SK-N-SH (cell line): ENCODE results near the gene SV2B. TPM values are rescaled to one million over a fixed set of nuclear protein-coding genes. Genes with fewer than 3 reads are reported as not detected.

ENCODE experiments used
- CTCF ChIA-PET: fragments of 300-600, 350-600 bp; formaldehyde crosslinking; extraction: SDS; loops from one replicate; lab custom pipeline; 2021; lab: Yijun Ruan, JAX
- POLR2A ChIA-PET: fragments of 350-600 bp; sonication (Branson Sonifier 250); formaldehyde crosslinking; extraction: SDS; loops from one replicate; lab custom pipeline; 2020; ENCODE audit warnings: antibody characterized with exemption, inconsistent platforms; lab: Yijun Ruan, JAX
- DNase-seq: peaks from one replicate; pipeline ENCODE4 v3.0.0; 2012
- H2AFZ ChIP-seq: fragments of 200-600 bp; sonication (generic); 2 replicates; pipeline ENCODE4 v1.8.1; 2016; ENCODE audit warnings: antibody characterized with exemption, mild to moderate bottlenecking, low read depth
- H3F3A ChIP-seq: fragments of 200-600 bp; sonication (generic); replicated peaks from 2 replicates; pipeline ENCODE3; 2016; ENCODE audit warnings: antibody characterized with exemption, mild to moderate bottlenecking; ENCODE audit not compliant: insufficient read depth
- H3K27ac ChIP-seq, 2 experiments: fragments of 200-500 bp in 1 of 2; fragments of 200-600 bp in 1 of 2; sonication (Bioruptor generic) in 1 of 2; sonication (generic), shearing (Covaris generic) in 1 of 2; 2 replicates each; pipeline versions ENCODE4 v1.5.1 to v1.6.1; 2014 to 2016; ENCODE audit warnings: low read depth in 2 of 2, inconsistent platforms in 1 of 2, low read length in 1 of 2, mild to moderate bottlenecking in 1 of 2, mixed read lengths in 1 of 2
- H3K27me3 ChIP-seq: fragments of 200-600 bp; sonication (generic), shearing (Covaris generic); 2 replicates; pipeline ENCODE4 v1.6.1; 2016; ENCODE audit warnings: mixed run types; ENCODE audit not compliant: insufficient read depth
- H3K36me3 ChIP-seq, 2 experiments: fragments of 200-500 bp in 1 of 2; fragments of 200-600 bp in 1 of 2; sonication (Bioruptor generic) in 1 of 2; sonication (generic) in 1 of 2; replicated peaks in 1 of 2; 2 replicates each; pipeline versions ENCODE3 to v1.5.1; 2014 to 2016; ENCODE audit warnings: low read length in 1 of 2, mild to moderate bottlenecking in 1 of 2; ENCODE audit not compliant: insufficient read depth in 2 of 2, control insufficient read depth in 1 of 2
- H3K4me1 ChIP-seq, 2 experiments: fragments of 200-500 bp in 1 of 2; fragments of 200-600 bp in 1 of 2; sonication (Bioruptor generic) in 1 of 2; sonication (generic), shearing (Covaris generic) in 1 of 2; 2 replicates each; pipeline versions ENCODE4 v1.5.1 to v1.6.1; 2014 to 2016; ENCODE audit warnings: low read depth in 1 of 2, low read length in 1 of 2, mixed run types in 1 of 2; ENCODE audit not compliant: insufficient read depth in 2 of 2, control insufficient read depth in 1 of 2
- H3K4me2 ChIP-seq: fragments of 200-600 bp; sonication (generic), shearing (Covaris generic); 2 replicates; pipeline ENCODE4 v1.6.1; 2017; ENCODE audit warnings: mixed run types
- H3K4me3 ChIP-seq, 2 experiments: fragments of 200-500 bp in 1 of 2; fragments of 200-600 bp in 1 of 2; sonication (Bioruptor generic) in 1 of 2; sonication (generic), shearing (Covaris generic) in 1 of 2; 2 replicates each; pipeline versions ENCODE4 v1.5.1 to v1.8.1; 2014 to 2016; ENCODE audit warnings: low read depth in 2 of 2, inconsistent platforms in 1 of 2, low read length in 1 of 2, mild to moderate bottlenecking in 1 of 2, mixed read lengths in 1 of 2, moderate library complexity in 1 of 2
- H3K79me2 ChIP-seq: fragments of 200-600 bp; sonication (generic); 2 replicates; pipeline ENCODE4 v1.8.1; 2017; ENCODE audit warnings: mild to moderate bottlenecking; ENCODE audit not compliant: insufficient read depth
- H3K9ac ChIP-seq: fragments of 200-600 bp; sonication (generic); 2 replicates; pipeline ENCODE4 v1.6.1; 2017; ENCODE audit warnings: mixed run types
- H3K9me2 ChIP-seq: fragments of 200-600 bp; sonication (generic); 2 replicates; pipeline ENCODE4 v1.6.1; 2017; ENCODE audit warnings: mixed run types
- H3K9me3 ChIP-seq: fragments of 200-600 bp; sonication (generic); 2 replicates; pipeline ENCODE4 v1.6.1; 2017; ENCODE audit warnings: mixed run types, mild to moderate bottlenecking, moderate library complexity
- H4K20me1 ChIP-seq: fragments of 200-600 bp; sonication (generic); 2 replicates; pipeline ENCODE4 v1.6.1; 2017; ENCODE audit warnings: mild to moderate bottlenecking, mixed run types; ENCODE audit not compliant: insufficient read depth
- CHD2 ChIP-seq: fragments of 150-350 bp; IDR thresholded peaks from 2 replicates; pipeline ENCODE4 v1.6.1; 2018; ENCODE audit warnings: low read length; ENCODE audit not compliant: partially characterized antibody
- EP300 ChIP-seq, 2 experiments: IDR thresholded peaks; 2 replicates each; pipeline versions ENCODE4 v1.4.0 to v1.6.1; 2012; ENCODE audit warnings: borderline replicate concordance in 1 of 2, low read depth in 1 of 2, low read length in 1 of 2
- EZH2phosphoT487 ChIP-seq: fragments of 200-600 bp; sonication (generic); IDR thresholded peaks from 2 replicates; pipeline ENCODE4 v1.6.1; 2017; ENCODE audit warnings: low read depth, mixed run types, mild to moderate bottlenecking, antibody characterized with exemption, moderate library complexity, borderline replicate concordance
- FOXJ3 ChIP-seq: sonication (generic); formaldehyde crosslinking; IDR thresholded peaks from 2 replicates; pipeline ENCODE4 v1.5.1; 2020; ENCODE audit warnings: mild to moderate bottlenecking, missing genetic modification reagents
- FOXM1 ChIP-seq: IDR thresholded peaks from 2 replicates; pipeline ENCODE4 v1.4.0; 2012; ENCODE audit warnings: low read depth, mild to moderate bottlenecking
- GATA2 ChIP-seq: sonication (generic); formaldehyde crosslinking; IDR thresholded peaks from 2 replicates; pipeline ENCODE4 v1.5.0; 2020; ENCODE audit warnings: mild to moderate bottlenecking, missing genetic modification reagents
- JUND ChIP-seq: IDR thresholded peaks from 2 replicates; pipeline ENCODE4 v1.4.0; 2012
- MXI1 ChIP-seq: IDR thresholded peaks from 2 replicates; pipeline ENCODE4 v1.6.1; 2012; ENCODE audit warnings: mild to moderate bottlenecking, low read depth, low read length, improper control_type of control experiment
- NFIC ChIP-seq: IDR thresholded peaks from 2 replicates; pipeline ENCODE4 v1.4.0; 2012; ENCODE audit warnings: borderline replicate concordance
- RFX5 ChIP-seq: IDR thresholded peaks from 2 replicates; pipeline ENCODE4 v1.6.1; 2012; ENCODE audit warnings: mild to moderate bottlenecking, improper control_type of control experiment, low read length
- SMC3 ChIP-seq: IDR thresholded peaks from 2 replicates; pipeline ENCODE4 v1.6.1; 2012; ENCODE audit warnings: low read depth, low read length, improper control_type of control experiment
- TAF1 ChIP-seq: IDR thresholded peaks from 2 replicates; pipeline ENCODE4 v1.6.1; 2012; ENCODE audit warnings: low read depth, mild to moderate bottlenecking, low read length, moderate library complexity, borderline replicate concordance
- YY1 ChIP-seq: IDR thresholded peaks from 2 replicates; pipeline ENCODE4 v1.4.0; 2012; ENCODE audit warnings: low read depth, mild to moderate bottlenecking
- WGBS: methylation state at CpG from one replicate; pipeline ENCODE4 v1.1.6; 2017; ENCODE audit warnings: low lambda C conversion rate; 5-methylcytosine and 5-hydroxymethylcytosine counted together
- polyA plus RNA-seq, 3 experiments: library from polyadenylated mRNA; depleted of rRNA; stranded (reverse); fragments of >200 nt; gene quantifications; 2 replicates each; pipeline ENCODE4 v1.2.3, GENCODE V29; 2012
- TF ChIP-seq, protein P1 (sequence below): fragments of 200-600 bp; sonication (generic); IDR thresholded peaks from 2 replicates; pipeline ENCODE4 v1.6.1; 2017; ENCODE audit warnings: antibody characterized with exemption, mild to moderate bottlenecking, moderate library complexity
- TF ChIP-seq, protein P2 (sequence below): fragments of 150-350 bp; IDR thresholded peaks from 2 replicates; pipeline ENCODE4 v1.6.1; 2017; ENCODE audit warnings: antibody characterized with exemption, low read length, low read depth, borderline replicate concordance
- TF ChIP-seq, protein P3 (sequence below): fragments of 150-350 bp; IDR thresholded peaks from 2 replicates; pipeline ENCODE4 v1.6.1; 2016; ENCODE audit warnings: mild to moderate bottlenecking, low read depth, low read length

SV2B gene
- polyA plus RNA-seq, 1 of the 3 experiments (the other 2 are of a cell fraction) = not detected

DNA sequence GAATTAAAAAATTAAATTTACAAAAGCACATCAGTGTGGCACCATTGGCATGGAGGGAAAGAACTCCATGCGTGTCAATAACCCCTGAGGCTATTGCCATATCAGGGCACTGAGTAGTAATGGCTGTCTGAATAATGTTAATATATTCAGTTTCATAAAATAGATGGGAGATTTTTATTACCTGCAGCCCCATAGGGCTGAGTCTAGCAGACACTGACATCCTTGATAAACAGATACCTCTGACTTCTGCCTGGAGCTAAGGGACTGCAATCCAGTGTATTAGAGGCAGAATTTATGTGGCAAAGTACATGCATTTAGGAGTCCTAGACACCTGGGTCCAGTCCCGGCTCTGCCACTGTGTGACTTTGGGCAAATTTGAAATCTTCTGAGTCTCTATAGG is 38.8 kb upstream of the SV2B start:
- no peaks in the 10 kb centered on the region for H3F3A ChIP-seq
- H3K9me3 ChIP-seq = no peaks in the 10 kb centered on the region
- no peaks in the 10 kb centered on the region for H3K79me2 ChIP-seq
- H3K4me1 ChIP-seq = peaks cover 0 to 7% of the 10 kb centered on the region in 2 experiments; a peak in 1 of 4 replicates
- DNase-seq = no peak
- H4K20me1 ChIP-seq = no peaks in the 10 kb centered on the region
- no peak overlapping the region for H3K27ac ChIP-seq
- WGBS = 44% methylated on average over 2 of the region's 2 CpGs
- H2AFZ ChIP-seq = no peak overlapping the region
- ChIA-PET POLR2A (no interaction called here), CTCF (interaction anchor here (0.7 to 1.2 kb wide), 2 partner anchors 164 to 186 kb away, joined by 4 to 5 read pairs; no protein-coding TSS in a partner anchor)
- no peak overlapping the region for H3K4me3 ChIP-seq
- H3K4me2 ChIP-seq = no peak overlapping the region
- TF ChIP-seq MXI1 = no peak
- TF ChIP-seq RFX5 = no peak
- no peak for TF ChIP-seq EP300 (IDR thresholded peaks at IDR 0.05; ENCODE audit: borderline replicate concordance in 1 of 2, low read depth in 1 of 2, low read length in 1 of 2)
- no peak for TF ChIP-seq FOXM1
- TF ChIP-seq SMC3 = no peak
- TF ChIP-seq CHD2 = no peak
- TF ChIP-seq, protein P1, sequence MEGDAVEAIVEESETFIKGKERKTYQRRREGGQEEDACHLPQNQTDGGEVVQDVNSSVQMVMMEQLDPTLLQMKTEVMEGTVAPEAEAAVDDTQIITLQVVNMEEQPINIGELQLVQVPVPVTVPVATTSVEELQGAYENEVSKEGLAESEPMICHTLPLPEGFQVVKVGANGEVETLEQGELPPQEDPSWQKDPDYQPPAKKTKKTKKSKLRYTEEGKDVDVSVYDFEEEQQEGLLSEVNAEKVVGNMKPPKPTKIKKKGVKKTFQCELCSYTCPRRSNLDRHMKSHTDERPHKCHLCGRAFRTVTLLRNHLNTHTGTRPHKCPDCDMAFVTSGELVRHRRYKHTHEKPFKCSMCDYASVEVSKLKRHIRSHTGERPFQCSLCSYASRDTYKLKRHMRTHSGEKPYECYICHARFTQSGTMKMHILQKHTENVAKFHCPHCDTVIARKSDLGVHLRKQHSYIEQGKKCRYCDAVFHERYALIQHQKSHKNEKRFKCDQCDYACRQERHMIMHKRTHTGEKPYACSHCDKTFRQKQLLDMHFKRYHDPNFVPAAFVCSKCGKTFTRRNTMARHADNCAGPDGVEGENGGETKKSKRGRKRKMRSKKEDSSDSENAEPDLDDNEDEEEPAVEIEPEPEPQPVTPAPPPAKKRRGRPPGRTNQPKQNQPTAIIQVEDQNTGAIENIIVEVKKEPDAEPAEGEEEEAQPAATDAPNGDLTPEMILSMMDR = no peak
- H3K36me3 ChIP-seq = no peaks in the 10 kb centered on the region
- H3K9ac ChIP-seq = no peak overlapping the region
- H3K27me3 ChIP-seq = peaks cover 24% of the 10 kb centered on the region; the same call in 1 of the 2 replicates
- H3K9me2 ChIP-seq = no peaks in the 10 kb centered on the region

DNA sequence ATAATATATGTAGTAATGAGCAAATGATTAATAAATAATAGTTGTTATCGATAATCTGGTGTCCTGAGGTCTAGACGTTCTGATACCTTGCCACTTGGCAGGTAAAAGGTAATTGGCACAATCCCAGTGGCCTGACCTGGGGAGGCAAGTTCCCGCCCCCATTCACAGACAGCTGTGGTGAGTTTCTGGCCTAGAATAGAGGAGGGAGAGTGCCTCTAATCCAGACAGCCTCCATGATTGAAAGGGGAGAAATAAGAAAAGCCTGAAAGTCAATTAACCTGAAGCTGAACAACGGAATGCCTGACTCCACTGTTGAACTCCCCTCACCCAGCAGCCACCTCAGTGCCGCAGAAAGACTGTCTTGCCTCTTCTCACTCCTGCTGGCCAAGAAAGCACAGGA is 38.1 kb upstream of the SV2B start:
- H3K9me2 ChIP-seq = no peaks in the 10 kb centered on the region
- TF ChIP-seq FOXJ3 (CRISPR knock-in tag) (no peak), RFX5 (no peak), JUND (no peak), EZH2phosphoT487 (no peak), YY1 (no peak), SMC3 (no peak), TAF1 (no peak), NFIC (no peak), GATA2 (CRISPR knock-in tag) (no peak)
- TF ChIP-seq, protein P1 = no peak
- TF ChIP-seq, protein P2, sequence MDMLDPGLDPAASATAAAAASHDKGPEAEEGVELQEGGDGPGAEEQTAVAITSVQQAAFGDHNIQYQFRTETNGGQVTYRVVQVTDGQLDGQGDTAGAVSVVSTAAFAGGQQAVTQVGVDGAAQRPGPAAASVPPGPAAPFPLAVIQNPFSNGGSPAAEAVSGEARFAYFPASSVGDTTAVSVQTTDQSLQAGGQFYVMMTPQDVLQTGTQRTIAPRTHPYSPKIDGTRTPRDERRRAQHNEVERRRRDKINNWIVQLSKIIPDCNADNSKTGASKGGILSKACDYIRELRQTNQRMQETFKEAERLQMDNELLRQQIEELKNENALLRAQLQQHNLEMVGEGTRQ = no peak
- TF ChIP-seq, protein P3, sequence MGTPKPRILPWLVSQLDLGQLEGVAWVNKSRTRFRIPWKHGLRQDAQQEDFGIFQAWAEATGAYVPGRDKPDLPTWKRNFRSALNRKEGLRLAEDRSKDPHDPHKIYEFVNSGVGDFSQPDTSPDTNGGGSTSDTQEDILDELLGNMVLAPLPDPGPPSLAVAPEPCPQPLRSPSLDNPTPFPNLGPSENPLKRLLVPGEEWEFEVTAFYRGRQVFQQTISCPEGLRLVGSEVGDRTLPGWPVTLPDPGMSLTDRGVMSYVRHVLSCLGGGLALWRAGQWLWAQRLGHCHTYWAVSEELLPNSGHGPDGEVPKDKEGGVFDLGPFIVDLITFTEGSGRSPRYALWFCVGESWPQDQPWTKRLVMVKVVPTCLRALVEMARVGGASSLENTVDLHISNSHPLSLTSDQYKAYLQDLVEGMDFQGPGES = no peak
- TF ChIP-seq, all 33 proteins: peak for 0
- Histone ChIP-seq H3K36me3 (no peaks in the 10 kb centered on the region), H3K27ac (no peak overlapping the region), H2AFZ (no peak overlapping the region), H3K4me2 (no peak overlapping the region), H3F3A (no peaks in the 10 kb centered on the region), H3K9ac (no peak overlapping the region), H3K27me3 (peaks cover 24% of the 10 kb centered on the region; the same call in 1 of the 2 replicates), H4K20me1 (no peaks in the 10 kb centered on the region), H3K9me3 (no peaks in the 10 kb centered on the region), H3K79me2 (no peaks in the 10 kb centered on the region), H3K4me3 (no peak overlapping the region), H3K4me1 (peaks cover 0 to 7% of the 10 kb centered on the region in 2 experiments; a peak in 1 of 4 replicates)
- POLR2A ChIA-PET = no interaction called here
- CTCF ChIA-PET = interaction anchor here (1.2 kb wide), 1 partner anchor 185 kb away, joined by 5 read pairs; no protein-coding TSS in a partner anchor
- WGBS = 55% methylated on average over 5 of the region's 5 CpGs
- no peak for DNase-seq
